Measurements from ENCODE around the gene DHRSX. TPM values are rescaled to one million over a fixed set of nuclear protein-coding genes. Genes with fewer than 3 reads are reported as not detected.

The DHRSX gene
- total RNA-seq, 3 donors from 2014 or later: 24.3 to 39.0 (median 29.2) TPM

- no peak overlapping the region for H3K27ac ChIP-seq
- no peaks in the 10 kb centered on the region for H3K27me3 ChIP-seq
- no peak overlapping the region for H3K4me3 ChIP-seq
- TF ChIP-seq POLR2A (IDR thresholded peaks at IDR 0.05) (no peak), POLR2AphosphoS5 (IDR thresholded peaks at IDR 0.05) (no peak)
- TF ChIP-seq, protein P1, sequence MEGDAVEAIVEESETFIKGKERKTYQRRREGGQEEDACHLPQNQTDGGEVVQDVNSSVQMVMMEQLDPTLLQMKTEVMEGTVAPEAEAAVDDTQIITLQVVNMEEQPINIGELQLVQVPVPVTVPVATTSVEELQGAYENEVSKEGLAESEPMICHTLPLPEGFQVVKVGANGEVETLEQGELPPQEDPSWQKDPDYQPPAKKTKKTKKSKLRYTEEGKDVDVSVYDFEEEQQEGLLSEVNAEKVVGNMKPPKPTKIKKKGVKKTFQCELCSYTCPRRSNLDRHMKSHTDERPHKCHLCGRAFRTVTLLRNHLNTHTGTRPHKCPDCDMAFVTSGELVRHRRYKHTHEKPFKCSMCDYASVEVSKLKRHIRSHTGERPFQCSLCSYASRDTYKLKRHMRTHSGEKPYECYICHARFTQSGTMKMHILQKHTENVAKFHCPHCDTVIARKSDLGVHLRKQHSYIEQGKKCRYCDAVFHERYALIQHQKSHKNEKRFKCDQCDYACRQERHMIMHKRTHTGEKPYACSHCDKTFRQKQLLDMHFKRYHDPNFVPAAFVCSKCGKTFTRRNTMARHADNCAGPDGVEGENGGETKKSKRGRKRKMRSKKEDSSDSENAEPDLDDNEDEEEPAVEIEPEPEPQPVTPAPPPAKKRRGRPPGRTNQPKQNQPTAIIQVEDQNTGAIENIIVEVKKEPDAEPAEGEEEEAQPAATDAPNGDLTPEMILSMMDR (IDR thresholded peaks at IDR 0.05): no peak
- H3K4me1 ChIP-seq: no peaks in the 10 kb centered on the region
- intact Hi-C loops (cut with DNase I; ENCODE audit: low total_unique reads): no loop called here
- no peaks in the 10 kb centered on the region for H3K9me3 ChIP-seq
- DNase-seq (ENCODE audit: low spot score in 2 of 2): no peak
- no peaks in the 10 kb centered on the region for H3K36me3 ChIP-seq
Observed at GRCh38 chrX:2348211-2348610, 152.6 kb downstream of the DHRSX start.

DNA sequence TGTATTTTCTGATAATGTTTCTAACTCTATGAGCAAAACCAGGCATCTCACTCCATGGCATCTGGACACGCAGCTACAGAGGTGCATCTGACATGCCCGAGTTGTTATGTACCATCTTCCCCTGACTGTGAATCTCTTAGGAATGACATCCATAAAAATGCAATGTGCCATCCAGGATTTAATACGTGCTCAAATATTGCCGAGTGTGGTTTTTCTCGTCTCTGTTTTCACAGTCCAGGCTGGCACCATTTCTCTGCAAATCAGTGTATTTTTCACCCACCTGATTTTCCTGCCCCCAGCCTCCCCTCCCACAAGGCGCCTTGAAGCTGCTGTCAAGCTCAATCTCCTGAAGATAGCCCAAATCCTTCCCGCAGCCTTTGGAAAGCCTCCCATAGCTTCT lies 154.6 kb downstream of the DHRSX start:
- no peak overlapping the region for H3K4me3 ChIP-seq
- intact Hi-C loops (cut with DNase I; ENCODE audit: low total_unique reads): no loop called here
- H3K27me3 ChIP-seq: no peaks in the 10 kb centered on the region

DNA sequence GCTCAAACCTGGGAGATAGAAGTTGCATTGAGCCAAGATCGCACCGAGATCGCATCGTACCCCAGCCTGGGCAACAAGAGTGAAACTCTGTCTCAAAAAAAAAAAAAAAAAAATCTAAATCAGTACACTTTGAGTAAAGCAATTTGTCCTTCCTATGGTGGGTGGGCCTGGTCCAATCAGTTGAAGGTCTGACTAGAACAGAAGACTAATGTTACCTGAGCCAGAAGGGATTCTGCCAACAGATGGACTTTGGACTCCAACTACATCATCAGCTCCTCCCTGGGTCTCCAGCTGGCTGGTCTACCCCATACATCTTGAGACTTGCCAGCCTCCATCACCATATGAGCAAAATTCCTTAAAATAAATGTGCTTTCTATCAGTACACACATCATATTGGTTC lies 155.2 kb downstream of the DHRSX start:
- TF ChIP-seq POLR2AphosphoS5 (IDR thresholded peaks at IDR 0.05) (no peak), POLR2A (IDR thresholded peaks at IDR 0.05) (no peak)
- TF ChIP-seq, protein P1 (IDR thresholded peaks at IDR 0.05): no peak
- intact Hi-C loops (cut with DNase I; ENCODE audit: low total_unique reads): no loop called here
- Histone ChIP-seq H3K4me3 (no peak overlapping the region), H3K36me3 (no peaks in the 10 kb centered on the region), H3K27ac (no peak overlapping the region), H3K27me3 (no peaks in the 10 kb centered on the region), H3K9me3 (no peaks in the 10 kb centered on the region), H3K4me1 (no peaks in the 10 kb centered on the region)
- no peak for DNase-seq (ENCODE audit: low spot score in 2 of 2)

More for the DNA sequence above, 154.6 kb downstream of the DHRSX start:
- no peak for DNase-seq (ENCODE audit: low spot score in 2 of 2)
- no peaks in the 10 kb centered on the region for H3K36me3 ChIP-seq
- H3K4me1 ChIP-seq: no peaks in the 10 kb centered on the region
- no peaks in the 10 kb centered on the region for H3K9me3 ChIP-seq
- TF ChIP-seq POLR2AphosphoS5 (IDR thresholded peaks at IDR 0.05): no peak
- TF ChIP-seq POLR2A (IDR thresholded peaks at IDR 0.05): no peak
- TF ChIP-seq, protein P1 (IDR thresholded peaks at IDR 0.05): no peak
- H3K27ac ChIP-seq: no peak overlapping the region

- Histone ChIP-seq H3K36me3 (no peaks in the 10 kb centered on the region), H3K4me3 (no peak overlapping the region), H3K4me1 (no peaks in the 10 kb centered on the region), H3K27me3 (no peaks in the 10 kb centered on the region), H3K9me3 (no peaks in the 10 kb centered on the region), H3K27ac (no peak overlapping the region)
- intact Hi-C loops (cut with DNase I; ENCODE audit: low total_unique reads): no loop called here
- DNase-seq (ENCODE audit: low spot score in 2 of 2): no peak
- TF ChIP-seq, protein P1 (IDR thresholded peaks at IDR 0.05): no peak
- TF ChIP-seq POLR2A (IDR thresholded peaks at IDR 0.05) (no peak), POLR2AphosphoS5 (IDR thresholded peaks at IDR 0.05) (no peak)
Observed at GRCh38 chrX:2343413-2343812, 157.4 kb downstream of the DHRSX start.

- TF ChIP-seq POLR2A (IDR thresholded peaks at IDR 0.05) (no peak), POLR2AphosphoS5 (IDR thresholded peaks at IDR 0.05) (no peak)
- TF ChIP-seq, protein P1 (IDR thresholded peaks at IDR 0.05): no peak
- no peaks in the 10 kb centered on the region for H3K27me3 ChIP-seq
- intact Hi-C loops (cut with DNase I; ENCODE audit: low total_unique reads): no loop called here
- no peaks in the 10 kb centered on the region for H3K36me3 ChIP-seq
- no peaks in the 10 kb centered on the region for H3K4me1 ChIP-seq
- no peak for DNase-seq (ENCODE audit: low spot score in 2 of 2)
- H3K4me3 ChIP-seq: no peak overlapping the region
- no peaks in the 10 kb centered on the region for H3K9me3 ChIP-seq
- no peak overlapping the region for H3K27ac ChIP-seq
Observed at GRCh38 chrX:2342874-2343273, 157.9 kb downstream of the DHRSX start.

Measured in breast epithelium (tissue), 4 donors.